Gastroesophageal sphincter (tissue), 4 donors: Measurements from ENCODE around the gene PDGFB. TPM values are rescaled to one million over a fixed set of nuclear protein-coding genes. Genes with fewer than 3 reads are reported as not detected.
A peak's percentile ranks its signal among the peaks of the same experiment; 100 is the strongest.

Experiments used
- ATAC-seq: fragments of 150-250 bp; one replicate; pipeline ENCODE4 v1.9.1; 2016; ENCODE audit warnings: mild to moderate bottlenecking, moderate library complexity
- H3K27ac ChIP-seq, 4 donors: fragments of 200-600 bp; sonication (generic) in 3 of 4; 1 replicate in 3 of 4; 2 replicates in 1 of 4; pipeline ENCODE4 v1.5.1; 2016 to 2019
- H3K27me3 ChIP-seq: fragments of 200-600 bp; sonication (generic); one replicate; pipeline ENCODE4 v1.5.1; 2019
- H3K36me3 ChIP-seq, 2 donors: fragments of 200-600 bp; sonication (generic); one replicate each; pipeline ENCODE4 v1.5.1; 2019; ENCODE audit warnings: control low read depth in 1 of 2
- H3K4me1 ChIP-seq, 3 donors: fragments of 200-600 bp; sonication (generic); 1 replicate in 2 of 3; 2 replicates in 1 of 3; pipeline ENCODE4 v1.5.1; 2016 to 2019; ENCODE audit warnings: control low read depth in 2 of 3
- H3K4me3 ChIP-seq, 2 donors: fragments of 200-600 bp; sonication (generic); one replicate each; pipeline ENCODE4 v1.5.1; 2019; ENCODE audit warnings: mild to moderate bottlenecking in 1 of 2, moderate library complexity in 1 of 2
- H3K9me3 ChIP-seq, 3 donors: fragments of 200-600 bp; sonication (generic); one replicate each; pipeline ENCODE4 v1.5.1; 2017 to 2019; ENCODE audit warnings: control low read depth in 2 of 3
- CTCF ChIP-seq, 4 experiments: fragments of 200-600 bp in 2 of 4; fragments of 450-650 bp in 2 of 4; sonication (generic) in 1 of 4; IDR thresholded peaks; one replicate each; pipeline ENCODE4 v1.5.1; 2017 to 2019; ENCODE audit warnings: antibody characterized with exemption in 4 of 4, mild to moderate bottlenecking in 2 of 4, moderate library complexity in 2 of 4
- EP300 ChIP-seq: sonication (generic); formaldehyde crosslinking; IDR thresholded peaks from one replicate; pipeline ENCODE4 v1.6.1; 2017; ENCODE audit warnings: antibody characterized with exemption, mild to moderate bottlenecking
- POLR2A ChIP-seq, 2 donors: fragments of 450-650 bp; IDR thresholded peaks; one replicate each; pipeline ENCODE4 v1.6.1; 2017; ENCODE audit warnings: antibody characterized with exemption in 2 of 2, mild to moderate bottlenecking in 2 of 2, moderate library complexity in 1 of 2
- POLR2AphosphoS5 ChIP-seq: sonication (generic); formaldehyde crosslinking; IDR thresholded peaks from one replicate; pipeline ENCODE4 v1.6.1; 2017; ENCODE audit warnings: antibody characterized with exemption
- WGBS, 2 donors: methylation state at CpG; one replicate each; pipeline ENCODE4 v1.1.5; 2018; ENCODE audit warnings: low coverage in 1 of 2; 5-methylcytosine and 5-hydroxymethylcytosine counted together
- total RNA-seq, 4 donors: library from RNA; depleted of rRNA; stranded (reverse); fragments of >200 nt; gene quantifications; one replicate each; pipeline ENCODE4 v1.1.0, GENCODE V29; 2016

PDGFB gene
- total RNA-seq, 4 donors from 2014 or later: 7.1 to 27.9 (median 15.1) TPM

GRCh38 chr22:39268645-39269044 is 23.9 kb upstream of the PDGFB start:
- no peak overlapping the region for H3K4me3 ChIP-seq
- no peaks in the 10 kb centered on the region for H3K36me3 ChIP-seq
- ATAC-seq: no peak
- no peak overlapping the region for H3K27ac ChIP-seq
- H3K9me3 ChIP-seq: no peaks in the 10 kb centered on the region
- TF ChIP-seq CTCF (IDR thresholded peaks at IDR 0.05) (no peak), POLR2AphosphoS5 (no peak), EP300 (no peak), POLR2A (IDR thresholded peaks at IDR 0.05) (no peak)
- no peaks in the 10 kb centered on the region for H3K27me3 ChIP-seq
- H3K4me1 ChIP-seq: no peaks in the 10 kb centered on the region
- 70% methylated on average over 2 of the region's 7 CpGs; no CpG with 5 or more reads in 1 of the 2 donors for WGBS, 2 donors

GRCh38 chr22:39267974-39268373 is 23.2 kb upstream of the PDGFB start:
- no peaks in the 10 kb centered on the region for H3K9me3 ChIP-seq
- H3K27me3 ChIP-seq: no peaks in the 10 kb centered on the region
- H3K36me3 ChIP-seq: no peaks in the 10 kb centered on the region
- no peak for ATAC-seq
- 85 to 88% methylated on average over 6 of the region's 8 CpGs for WGBS, 2 donors
- H3K4me3 ChIP-seq: no peak overlapping the region
- TF ChIP-seq EP300 (no peak), POLR2AphosphoS5 (no peak), POLR2A (IDR thresholded peaks at IDR 0.05) (no peak), CTCF (IDR thresholded peaks at IDR 0.05) (no peak)
- no peak overlapping the region for H3K27ac ChIP-seq
- no peaks in the 10 kb centered on the region for H3K4me1 ChIP-seq

- TF ChIP-seq CTCF (IDR thresholded peaks at IDR 0.05) (no peak), EP300 (no peak), POLR2AphosphoS5 (no peak), POLR2A (IDR thresholded peaks at IDR 0.05) (no peak)
- Histone ChIP-seq H3K27ac (peak overlapping the region in 1 of 4 donors; percentile 35), H3K4me1 (no peaks in the 10 kb centered on the region), H3K9me3 (peaks cover 0 to 11% (median 0%) of the 10 kb centered on the region in 3 donors), H3K36me3 (no peaks in the 10 kb centered on the region), H3K27me3 (no peaks in the 10 kb centered on the region), H3K4me3 (no peak overlapping the region)
- ATAC-seq: peak; percentile 43
- 59 to 65% methylated on average over 7 to 8 of the region's 12 CpGs for WGBS, 2 donors
These were observed 21.7 kb upstream of the PDGFB start for GRCh38 chr22:39266398-39267030.

GRCh38 chr22:39265143-39265886 is 20.5 kb upstream of the PDGFB start:
- H3K27me3 ChIP-seq: no peaks in the 10 kb centered on the region
- H3K27ac ChIP-seq: peak overlapping the region in 2 of 4 donors; percentile 7 to 39
- TF ChIP-seq EP300 (no peak), POLR2A (IDR thresholded peaks at IDR 0.05) (no peak), POLR2AphosphoS5 (no peak), CTCF (IDR thresholded peaks at IDR 0.05) (no peak)
- no peaks in the 10 kb centered on the region for H3K4me1 ChIP-seq
- no peaks in the 10 kb centered on the region for H3K36me3 ChIP-seq
- peaks cover 0 to 21% (median 0%) of the 10 kb centered on the region in 3 donors for H3K9me3 ChIP-seq
- no peak for ATAC-seq
- H3K4me3 ChIP-seq: no peak overlapping the region
- 100% methylated on average over 1 to 2 of the region's 23 CpGs for WGBS, 2 donors
